ENCODE data around the gene SETD9.

The SETD9 gene, protein sequence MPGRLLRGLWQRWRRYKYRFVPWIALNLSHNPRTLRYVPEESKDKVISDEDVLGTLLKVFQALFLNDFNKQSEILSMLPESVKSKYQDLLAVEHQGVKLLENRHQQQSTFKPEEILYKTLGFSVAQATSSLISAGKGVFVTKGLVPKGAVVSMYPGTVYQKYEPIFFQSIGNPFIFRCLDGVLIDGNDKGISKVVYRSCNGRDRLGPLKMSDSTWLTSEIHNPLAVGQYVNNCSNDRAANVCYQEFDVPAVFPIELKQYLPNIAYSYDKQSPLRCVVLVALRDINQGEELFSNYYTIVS

GRCh38 chr5:56909294-56910209 lies at the start of gene SETD9:
SETD9 (plus strand) TSS chr5:56909596; CDS start chr5:56909646, 50 bp downstream.
- DNase-seq, result peak; percentile 99

DNA sequence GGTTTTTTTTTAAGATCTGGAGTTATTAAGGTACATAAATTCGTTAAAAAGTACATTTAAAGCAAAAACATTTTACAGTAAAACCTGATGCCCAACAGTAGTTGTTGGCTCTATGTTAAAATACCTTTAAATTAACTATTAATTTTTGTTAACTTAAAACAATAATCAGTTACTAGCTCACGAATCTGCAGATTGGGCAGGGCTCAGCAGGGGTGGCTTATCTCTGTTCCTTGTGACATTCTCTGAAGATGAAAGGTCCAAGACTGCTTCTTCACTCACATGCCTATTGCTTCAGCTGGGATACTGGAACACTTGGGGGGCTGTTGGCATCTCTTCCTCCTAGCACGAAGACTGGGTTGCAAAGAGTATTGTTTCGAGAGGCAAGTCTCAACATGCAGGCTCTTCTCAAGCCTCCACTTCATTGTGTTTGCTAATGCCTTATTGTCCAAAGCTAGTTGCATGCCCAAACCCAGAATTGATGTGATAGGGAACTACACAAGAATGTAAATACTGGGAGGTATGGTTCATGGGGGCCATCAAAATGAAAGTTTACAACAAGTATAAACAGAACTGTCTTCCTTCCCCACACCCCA lies 47.4 kb upstream of the SETD9 start:
- no peak for DNase-seq

- no peak for DNase-seq
Measured at GRCh38 chr5:56862909-56863308, 46.5 kb upstream of the SETD9 start.

DNA sequence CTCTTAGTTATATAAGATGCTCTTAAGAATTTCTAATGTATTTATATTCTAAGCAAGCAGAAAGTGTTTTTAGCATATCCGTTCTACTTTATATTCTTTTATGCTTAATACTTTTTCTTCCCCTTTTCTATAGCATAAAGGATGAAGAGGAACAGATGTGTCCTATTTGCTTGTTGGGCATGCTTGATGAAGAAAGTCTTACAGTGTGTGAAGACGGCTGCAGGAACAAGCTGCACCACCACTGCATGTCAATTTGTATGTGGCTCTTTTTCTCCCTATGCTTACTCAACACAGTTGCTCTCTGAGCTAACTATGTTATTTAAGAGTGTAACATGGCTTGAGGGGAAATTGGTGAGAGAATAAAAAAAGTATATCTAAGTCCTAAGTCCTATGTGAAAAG lies 37.6 kb upstream of the SETD9 start:
- no peak for DNase-seq

DNA sequence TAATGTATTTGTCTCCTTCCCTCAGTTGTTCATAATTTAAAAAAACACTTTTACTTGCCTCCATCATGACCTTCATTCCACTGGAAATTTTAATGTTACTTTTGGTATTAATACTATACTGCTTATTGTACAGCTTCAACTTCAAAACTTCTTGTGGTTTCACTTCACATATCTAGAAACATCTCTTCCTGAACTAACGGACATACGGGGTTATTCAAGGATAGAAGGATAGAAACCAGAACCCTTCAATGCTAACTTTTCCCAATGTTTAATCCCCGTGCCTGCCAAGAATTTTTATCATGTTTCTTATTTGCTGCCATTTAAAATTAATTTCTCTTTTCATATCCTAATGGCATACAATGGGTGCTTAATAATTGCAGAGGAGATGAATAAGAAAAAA lies 36.3 kb upstream of the SETD9 start:
- no peak for DNase-seq

GRCh38 chr5:56876327-56876726 lies 33.1 kb upstream of the SETD9 start:
- DNase-seq, result peak; percentile 79

GRCh38 chr5:56881571-56881970 lies 27.8 kb upstream of the SETD9 start:
- DNase-seq, result no peak

- DNase-seq, result no peak
Measured at GRCh38 chr5:56893251-56893951, 16.0 kb upstream of the SETD9 start.

GRCh38 chr5:56896763-56897162 lies 12.6 kb upstream of the SETD9 start:
- DNase-seq, result no peak

GRCh38 chr5:56898213-56898612 lies 11.2 kb upstream of the SETD9 start:
- DNase-seq, result no peak

DNA sequence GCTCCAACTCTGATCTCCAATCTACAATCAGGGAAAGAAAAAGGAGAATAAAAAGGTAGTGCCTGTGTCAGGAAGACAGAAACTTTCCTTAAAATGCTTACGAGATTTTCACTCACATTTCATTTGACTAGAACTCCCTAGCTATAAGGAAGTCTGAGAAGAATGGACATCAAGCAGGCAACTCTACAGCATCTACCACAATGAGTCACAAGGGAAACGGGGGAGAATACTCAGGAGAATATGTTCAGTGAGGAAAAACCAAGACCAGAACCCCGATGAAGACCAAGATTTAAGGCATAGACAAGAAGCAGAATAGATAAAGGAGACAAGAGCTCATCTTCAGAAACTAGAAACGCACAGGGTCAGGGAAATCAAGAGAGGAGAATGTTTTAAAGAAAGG lies 9.0 kb upstream of the SETD9 start:
- DNase-seq, result peak; percentile 21

GRCh38 chr5:56900858-56901578 lies 8.4 kb upstream of the SETD9 start:
- peak; percentile 49 for DNase-seq

DNA sequence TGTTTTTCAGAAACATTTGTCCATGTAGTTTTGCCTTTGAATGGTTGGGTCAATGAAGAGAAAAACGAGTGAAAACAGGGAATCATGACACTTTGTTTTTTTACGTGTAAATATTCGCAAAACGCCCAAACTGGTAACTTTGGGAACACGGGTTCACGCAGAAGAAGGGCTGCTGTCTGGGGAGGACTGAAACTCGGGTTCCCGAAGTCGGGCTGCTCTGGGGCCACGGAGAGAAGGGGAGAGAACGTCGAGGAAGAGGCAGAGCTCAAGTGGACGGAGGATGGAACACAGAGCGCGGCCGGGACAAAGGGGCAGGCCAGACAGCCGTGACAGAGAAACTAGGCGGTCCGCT lies 478 bp upstream of the SETD9 start:
- DNase-seq, result no peak

- peak; percentile 72 for DNase-seq
Measured at GRCh38 chr5:56910210-56910965, 992 bp downstream of the SETD9 start.

DNA sequence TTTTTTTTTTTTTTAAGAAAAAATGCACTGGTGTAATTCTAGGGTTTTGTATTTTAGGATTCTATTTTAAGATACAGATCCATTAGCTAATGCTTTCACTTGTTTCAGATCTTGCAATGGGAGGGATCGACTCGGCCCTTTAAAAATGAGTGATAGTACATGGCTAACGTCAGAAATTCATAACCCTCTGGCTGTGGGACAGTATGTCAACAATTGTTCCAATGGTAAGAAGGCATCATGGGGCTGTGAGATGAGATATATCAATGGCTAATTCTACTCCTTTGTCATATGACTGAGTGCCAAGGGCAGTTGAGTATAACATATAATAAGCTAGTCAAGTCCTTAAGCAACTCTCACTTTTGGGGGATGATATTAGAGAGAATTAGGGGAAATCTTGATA lies 4.4 kb downstream of the SETD9 start:
- DNase-seq, result no peak

- DNase-seq, result no peak
Measured at GRCh38 chr5:56914678-56915077, 5.3 kb downstream of the SETD9 start.

GRCh38 chr5:56917534-56917933 lies 8.1 kb downstream of the SETD9 start:
- no peak for DNase-seq

DNA sequence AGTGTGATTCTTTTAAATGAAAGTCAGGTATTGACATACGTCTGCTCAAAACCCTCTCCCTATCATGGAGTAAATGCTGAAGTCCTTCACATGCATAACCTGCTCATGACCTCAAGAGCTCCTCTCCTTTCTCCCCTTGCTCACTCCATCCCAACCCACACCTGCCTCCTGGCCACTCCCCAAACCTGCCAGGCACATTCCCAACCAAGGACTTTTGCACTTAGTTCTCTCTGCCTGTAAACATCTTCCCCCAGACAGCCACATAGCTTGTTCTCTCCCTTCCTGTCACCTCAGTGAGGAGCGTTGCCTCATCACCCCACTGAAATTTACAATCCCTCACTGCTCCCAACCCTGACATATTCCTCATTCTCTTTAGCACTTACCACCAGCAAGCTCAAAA lies 8.7 kb downstream of the SETD9 start:
- DNase-seq, result no peak

DNA sequence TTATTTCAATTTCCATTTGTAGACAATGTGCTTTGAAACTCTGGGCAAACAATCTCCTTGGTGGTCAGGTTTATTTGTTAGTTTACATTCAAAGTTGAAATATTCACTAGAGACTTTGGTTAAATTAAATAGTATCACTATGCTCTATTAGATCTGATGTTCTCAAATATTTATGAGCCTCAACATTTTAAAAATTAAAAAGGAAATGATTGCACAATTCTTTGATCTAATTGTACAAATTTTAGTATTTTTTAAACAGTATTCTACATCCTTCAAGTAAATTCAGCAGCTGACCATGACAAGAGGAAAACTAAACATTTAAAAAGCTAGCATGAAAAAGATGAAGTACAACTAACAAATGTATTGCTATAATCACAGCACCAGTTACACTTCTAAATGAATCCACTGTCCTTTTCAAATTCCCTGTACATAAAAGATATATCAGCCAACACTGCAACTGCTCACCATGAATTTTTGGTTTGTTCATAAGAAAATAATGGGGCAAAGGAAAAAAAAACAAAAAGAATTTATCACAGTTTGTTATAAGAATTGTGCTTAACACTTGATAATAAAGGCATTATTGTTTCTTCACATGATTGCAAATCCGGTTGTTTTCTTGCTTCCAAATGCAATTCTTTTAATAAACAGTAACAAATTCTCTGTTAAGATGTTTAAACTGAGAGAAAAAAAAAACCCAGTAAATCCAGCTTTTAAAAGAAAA lies 10.7 kb downstream of the SETD9 start:
- no peak for DNase-seq

GRCh38 chr5:56922922-56923321 lies 13.5 kb downstream of the SETD9 start:
- DNase-seq, result no peak

DNA sequence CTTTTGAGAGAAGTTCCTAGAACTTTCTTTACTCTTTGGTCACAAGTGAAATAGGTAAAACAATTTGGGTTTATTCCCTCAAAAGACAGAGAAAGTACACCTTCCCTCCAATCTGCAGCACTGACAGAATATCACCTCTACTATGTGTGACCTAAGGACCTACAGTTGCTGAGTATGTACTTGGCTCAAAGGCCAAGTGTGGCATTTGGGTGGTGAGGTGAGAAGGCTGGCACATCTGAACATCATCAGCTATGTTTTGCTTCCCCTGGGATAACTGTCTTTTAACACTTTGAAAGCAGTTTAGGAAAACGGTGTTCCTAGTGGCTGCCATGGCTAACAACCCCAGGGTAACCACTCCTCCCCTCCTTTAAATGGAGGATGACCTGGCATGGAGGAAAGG lies 24.9 kb downstream of the SETD9 start:
- DNase-seq, result no peak
